ENCODE results near the gene AGO1.

GRCh38 chr1:35851132-35851869 is 31.7 kb upstream of the AGO1 start:
- TF ChIP-seq, protein P1, sequence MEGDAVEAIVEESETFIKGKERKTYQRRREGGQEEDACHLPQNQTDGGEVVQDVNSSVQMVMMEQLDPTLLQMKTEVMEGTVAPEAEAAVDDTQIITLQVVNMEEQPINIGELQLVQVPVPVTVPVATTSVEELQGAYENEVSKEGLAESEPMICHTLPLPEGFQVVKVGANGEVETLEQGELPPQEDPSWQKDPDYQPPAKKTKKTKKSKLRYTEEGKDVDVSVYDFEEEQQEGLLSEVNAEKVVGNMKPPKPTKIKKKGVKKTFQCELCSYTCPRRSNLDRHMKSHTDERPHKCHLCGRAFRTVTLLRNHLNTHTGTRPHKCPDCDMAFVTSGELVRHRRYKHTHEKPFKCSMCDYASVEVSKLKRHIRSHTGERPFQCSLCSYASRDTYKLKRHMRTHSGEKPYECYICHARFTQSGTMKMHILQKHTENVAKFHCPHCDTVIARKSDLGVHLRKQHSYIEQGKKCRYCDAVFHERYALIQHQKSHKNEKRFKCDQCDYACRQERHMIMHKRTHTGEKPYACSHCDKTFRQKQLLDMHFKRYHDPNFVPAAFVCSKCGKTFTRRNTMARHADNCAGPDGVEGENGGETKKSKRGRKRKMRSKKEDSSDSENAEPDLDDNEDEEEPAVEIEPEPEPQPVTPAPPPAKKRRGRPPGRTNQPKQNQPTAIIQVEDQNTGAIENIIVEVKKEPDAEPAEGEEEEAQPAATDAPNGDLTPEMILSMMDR (IDR thresholded peaks at IDR 0.05 in 4 of 5, conservative IDR thresholded peaks at IDR 0.05 in 1 of 5) = no peak
- TF ChIP-seq POLR2A (IDR thresholded peaks at IDR 0.05) = no peak

All from gastrocnemius medialis (tissue), 4 donors.